Ishikawa (cell line): ENCODE data around the gene MYMK.

Experiments
- CREB1 ChIP-seq: IDR thresholded peaks from 2 replicates; pipeline ENCODE4 v1.6.1; 2012; ENCODE audit warnings: low read depth
- EP300 ChIP-seq: IDR thresholded peaks from 2 replicates; pipeline ENCODE4 v1.6.1; 2012; ENCODE audit warnings: borderline replicate concordance
- FOXM1 ChIP-seq: IDR thresholded peaks from 2 replicates; pipeline ENCODE4 v1.6.1; 2012; ENCODE audit warnings: low read depth, borderline replicate concordance
- NFIC ChIP-seq: IDR thresholded peaks from 2 replicates; pipeline ENCODE4 v1.6.1; 2012
- RAD21 ChIP-seq: IDR thresholded peaks from 2 replicates; pipeline ENCODE4 v1.6.1; 2012; ENCODE audit warnings: low read depth
- TAF1 ChIP-seq: IDR thresholded peaks from 2 replicates; pipeline ENCODE4 v1.6.1; 2012; ENCODE audit warnings: low read depth, mild to moderate bottlenecking
- TCF12 ChIP-seq: IDR thresholded peaks from 2 replicates; pipeline ENCODE4 v1.6.1; 2012; ENCODE audit warnings: low read depth
- TEAD4 ChIP-seq: IDR thresholded peaks from 2 replicates; pipeline ENCODE4 v1.6.1; 2012
- YY1 ChIP-seq: IDR thresholded peaks from 2 replicates; pipeline ENCODE4 v1.6.1; 2012; ENCODE audit warnings: low read depth
- ZBTB7A ChIP-seq: IDR thresholded peaks from 2 replicates; pipeline ENCODE4 v1.6.1; 2012; ENCODE audit warnings: low read depth
- TF ChIP-seq, protein P1 (sequence below): IDR thresholded peaks from 2 replicates; pipeline ENCODE4 v1.6.1; 2012; ENCODE audit warnings: low read depth, mild to moderate bottlenecking
- TF ChIP-seq, protein P2 (sequence below): IDR thresholded peaks from 2 replicates; pipeline ENCODE4 v1.6.1; 2012

DNA sequence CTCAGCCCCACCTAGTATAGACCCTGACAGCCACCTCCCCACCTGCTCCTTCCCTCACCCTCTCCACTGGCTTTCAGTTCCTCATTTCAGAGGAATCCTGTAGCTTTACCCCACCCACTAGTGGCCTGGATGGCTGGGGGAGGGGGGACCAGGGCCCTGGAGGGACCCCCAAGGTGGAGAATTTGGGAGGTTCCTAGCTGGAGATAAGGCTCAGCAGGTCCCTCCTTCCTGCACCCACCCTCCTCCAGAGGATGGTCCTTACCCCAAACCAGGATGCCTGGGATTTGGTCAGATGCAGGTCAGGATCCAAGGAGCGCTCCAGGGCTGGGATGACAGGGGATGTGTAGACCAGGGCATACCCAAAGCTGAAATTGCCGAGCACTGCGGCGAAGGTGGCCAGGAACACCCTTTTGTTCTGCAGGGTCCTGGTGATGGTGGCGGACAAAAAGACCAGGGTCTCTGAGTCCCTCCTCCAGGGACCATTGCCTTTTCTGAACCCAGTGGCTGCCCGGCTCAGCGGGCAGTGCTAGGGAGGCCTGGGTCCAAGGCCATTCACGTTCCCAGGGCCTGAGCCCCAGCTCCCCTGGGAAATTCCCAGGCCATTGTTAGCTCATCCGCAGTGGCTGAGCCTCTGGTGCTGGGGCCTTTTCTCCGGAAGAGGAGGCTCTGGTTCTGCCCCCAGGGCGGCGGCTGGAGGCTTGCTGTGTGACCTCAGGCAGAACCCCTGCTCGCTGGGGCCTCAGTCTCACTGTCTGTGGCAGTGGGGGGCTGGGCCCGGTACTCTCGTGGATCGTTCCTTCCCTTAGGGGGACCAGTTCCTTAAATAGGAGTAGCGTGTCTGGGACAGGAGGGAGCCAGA, 46.5 kb downstream of the MYMK start:
- TF ChIP-seq CREB1: no peak
- no peak for TF ChIP-seq RAD21
- peak; percentile 5; the same call in 1 of the 2 replicates for TF ChIP-seq EP300
- no peak for TF ChIP-seq ZBTB7A
- no peak for TF ChIP-seq TCF12
- TF ChIP-seq, protein P1, sequence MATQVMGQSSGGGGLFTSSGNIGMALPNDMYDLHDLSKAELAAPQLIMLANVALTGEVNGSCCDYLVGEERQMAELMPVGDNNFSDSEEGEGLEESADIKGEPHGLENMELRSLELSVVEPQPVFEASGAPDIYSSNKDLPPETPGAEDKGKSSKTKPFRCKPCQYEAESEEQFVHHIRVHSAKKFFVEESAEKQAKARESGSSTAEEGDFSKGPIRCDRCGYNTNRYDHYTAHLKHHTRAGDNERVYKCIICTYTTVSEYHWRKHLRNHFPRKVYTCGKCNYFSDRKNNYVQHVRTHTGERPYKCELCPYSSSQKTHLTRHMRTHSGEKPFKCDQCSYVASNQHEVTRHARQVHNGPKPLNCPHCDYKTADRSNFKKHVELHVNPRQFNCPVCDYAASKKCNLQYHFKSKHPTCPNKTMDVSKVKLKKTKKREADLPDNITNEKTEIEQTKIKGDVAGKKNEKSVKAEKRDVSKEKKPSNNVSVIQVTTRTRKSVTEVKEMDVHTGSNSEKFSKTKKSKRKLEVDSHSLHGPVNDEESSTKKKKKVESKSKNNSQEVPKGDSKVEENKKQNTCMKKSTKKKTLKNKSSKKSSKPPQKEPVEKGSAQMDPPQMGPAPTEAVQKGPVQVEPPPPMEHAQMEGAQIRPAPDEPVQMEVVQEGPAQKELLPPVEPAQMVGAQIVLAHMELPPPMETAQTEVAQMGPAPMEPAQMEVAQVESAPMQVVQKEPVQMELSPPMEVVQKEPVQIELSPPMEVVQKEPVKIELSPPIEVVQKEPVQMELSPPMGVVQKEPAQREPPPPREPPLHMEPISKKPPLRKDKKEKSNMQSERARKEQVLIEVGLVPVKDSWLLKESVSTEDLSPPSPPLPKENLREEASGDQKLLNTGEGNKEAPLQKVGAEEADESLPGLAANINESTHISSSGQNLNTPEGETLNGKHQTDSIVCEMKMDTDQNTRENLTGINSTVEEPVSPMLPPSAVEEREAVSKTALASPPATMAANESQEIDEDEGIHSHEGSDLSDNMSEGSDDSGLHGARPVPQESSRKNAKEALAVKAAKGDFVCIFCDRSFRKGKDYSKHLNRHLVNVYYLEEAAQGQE: no peak
- TF ChIP-seq, protein P2, sequence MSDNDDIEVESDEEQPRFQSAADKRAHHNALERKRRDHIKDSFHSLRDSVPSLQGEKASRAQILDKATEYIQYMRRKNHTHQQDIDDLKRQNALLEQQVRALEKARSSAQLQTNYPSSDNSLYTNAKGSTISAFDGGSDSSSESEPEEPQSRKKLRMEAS: no peak
- TF ChIP-seq TEAD4: no peak
- TF ChIP-seq NFIC: no peak
- TF ChIP-seq TAF1: no peak
- no peak for TF ChIP-seq YY1
- no peak for TF ChIP-seq FOXM1
